Measurements from ENCODE around the gene OSBPL2. TPM values are rescaled to one million over a fixed set of nuclear protein-coding genes. Genes with fewer than 3 reads are reported as not detected.

Gene OSBPL2
- total and polyA plus RNA-seq, 2 donors (not counting 3 experiments of a cell fraction or from before 2014, with no cell fraction given) = 13.1 to 33.0 TPM

- Histone ChIP-seq H3K9me3 (replicated peaks; ENCODE audit: control insufficient read depth, insufficient read depth, low read length) (no peaks in the 10 kb centered on the region), H3K9ac (replicated peaks; ENCODE audit: extremely low read depth, insufficient read depth, low read length) (no peak overlapping the region), H2AFZ (ENCODE audit: low read depth, low read length) (no peak overlapping the region), H3K4me2 (ENCODE audit: insufficient read depth, low read length) (no peak overlapping the region), H3K36me3 (ENCODE audit: control insufficient read depth in 2 of 2, extremely low read depth in 1 of 2, insufficient read depth in 2 of 2, low read length in 2 of 2) (no peaks in the 10 kb centered on the region), H3K27ac (ENCODE audit: insufficient read depth, low read depth, low read length) (no peak overlapping the region), H3K4me3 (replicated peaks in 1 of 3; ENCODE audit: insufficient read depth in 1 of 3, low read depth in 1 of 3, low read length in 3 of 3) (no peak overlapping the region), H3K79me2 (ENCODE audit: control insufficient read depth, insufficient read depth, low read length) (peaks cover 3% of the 10 kb centered on the region), H3K4me1 (ENCODE audit: control insufficient read depth, extremely low read depth, insufficient read depth, low read length) (peaks cover 5% of the 10 kb centered on the region), H3K27me3 (ENCODE audit: control insufficient read depth in 2 of 2, insufficient read depth in 2 of 2, low read length in 2 of 2) (no peaks in the 10 kb centered on the region), H3K9me1 (replicated peaks; ENCODE audit: control insufficient read depth, extremely low read depth, insufficient read depth, low read length) (no peaks in the 10 kb centered on the region), H4K20me1 (replicated peaks; ENCODE audit: control insufficient read depth, extremely low read depth, insufficient read depth, low read length) (no peaks in the 10 kb centered on the region)
- BruUV-seq (replicated peaks) = no TSS peak
- intact Hi-C loops (cut with micrococcal nuclease) = no loop called here
- FAIRE-seq (no peak), DNase-seq (ENCODE audit: low read depth, low spot score) (no peak)
- TF ChIP-seq POLR2A (IDR thresholded peaks at IDR 0.05; ENCODE audit: low read depth, low read length) = no peak
- TF ChIP-seq MAX (IDR thresholded peaks at IDR 0.05; ENCODE audit: insufficient read depth, insufficient read length) = no peak
- no peak for TF ChIP-seq JUN (IDR thresholded peaks at IDR 0.05; ENCODE audit: borderline replicate concordance, insufficient read depth, insufficient read length, low read depth)
- no peak for TF ChIP-seq GATA2 (IDR thresholded peaks at IDR 0.05; ENCODE audit: insufficient read depth, insufficient read length, low read depth, low read length)
- no peak for TF ChIP-seq FOS (IDR thresholded peaks at IDR 0.05; ENCODE audit: borderline replicate concordance, insufficient read depth, low read length)
- TF ChIP-seq POLR2AphosphoS5 (IDR thresholded peaks at IDR 0.05; ENCODE audit: insufficient read depth, low read depth, low read length) = no peak
- TF ChIP-seq CTCF (IDR thresholded peaks at IDR 0.05; ENCODE audit: extremely low read depth in 1 of 2, insufficient read depth in 1 of 2, low read depth in 1 of 2, low read length in 2 of 2) = no peak
- TF ChIP-seq MYC (IDR thresholded peaks at IDR 0.05; ENCODE audit: low read depth, low read length) = no peak
- TF ChIP-seq EZH2 (IDR thresholded peaks at IDR 0.05; ENCODE audit: borderline replicate concordance, low read depth, low read length, severe bottlenecking) = no peak
- CTCF ChIA-PET = no interaction called here
- dilution Hi-C loops (cut with MboI; ENCODE audit: extremely low pct_ligation_motif_present, low sequenced_read_pairs) = no loop called here
- POLR2A ChIA-PET = no interaction called here
Observed at GRCh38 chr20:62236200-62236599, 2.1 kb upstream of the OSBPL2 start.

Data from endothelial cell of umbilical vein (primary cell).